CD14-positive monocyte (primary cell): ENCODE results near the gene SLC25A21. TPM values are rescaled to one million over a fixed set of nuclear protein-coding genes. Genes with fewer than 3 reads are reported as not detected.

Experiments
- DNase-seq, 3 donors: peaks; one replicate each; pipeline ENCODE4 v3.0.0-alpha.2; 2011 to 2022
- H2AFZ ChIP-seq: 2 replicates; pipeline ENCODE4 v1.6.0; 2012; ENCODE audit warnings: mild to moderate bottlenecking, low read depth, low read length, inconsistent platforms; ENCODE audit not compliant: insufficient read depth, poor library complexity, severe bottlenecking
- H3K27ac ChIP-seq, 2 donors: 1 replicate in 1 of 2; 2 replicates in 1 of 2; pipeline ENCODE4 v1.5.1; 2012 to 2013; ENCODE audit warnings: low read length in 2 of 2, control low read depth in 1 of 2, inconsistent platforms in 1 of 2, low read depth in 1 of 2, mild to moderate bottlenecking in 1 of 2
- H3K27me3 ChIP-seq, 2 donors: one replicate each; pipeline versions ENCODE4 v1.6.0 to v1.6.1; 2011 to 2013; ENCODE audit warnings: low read length in 2 of 2; ENCODE audit not compliant: control insufficient read depth in 2 of 2, insufficient read depth in 2 of 2
- H3K36me3 ChIP-seq, 2 donors: replicated peaks in 1 of 2; 1 replicate in 1 of 2; 2 replicates in 1 of 2; pipeline versions ENCODE4 v1.5.1 to v1.6.1; 2012 to 2013; ENCODE audit warnings: low read length in 2 of 2, control low read depth in 1 of 2, inconsistent platforms in 1 of 2, mild to moderate bottlenecking in 1 of 2; ENCODE audit not compliant: insufficient read depth in 2 of 2, control insufficient read depth in 1 of 2
- H3K4me1 ChIP-seq, 2 donors: 1 replicate in 1 of 2; 2 replicates in 1 of 2; pipeline versions ENCODE4 v1.5.1 to v1.6.1; 2012 to 2013; ENCODE audit warnings: low read length in 2 of 2, control low read depth in 1 of 2, inconsistent platforms in 1 of 2, mild to moderate bottlenecking in 1 of 2, moderate library complexity in 1 of 2; ENCODE audit not compliant: insufficient read depth in 2 of 2, control insufficient read depth in 1 of 2
- H3K4me2 ChIP-seq: replicated peaks from 2 replicates; pipeline ENCODE3; 2012; ENCODE audit warnings: low read length, moderate library complexity, mild to moderate bottlenecking; ENCODE audit not compliant: poor library complexity, severe bottlenecking; ENCODE audit errors: extremely low read depth
- H3K4me3 ChIP-seq, 3 experiments: fragments of 200-600 bp in 1 of 3; sonication (generic) in 1 of 3; replicated peaks in 1 of 3; 1 replicate in 2 of 3; 2 replicates in 1 of 3; pipeline ENCODE4 v1.5.1; 2011 to 2013; ENCODE audit warnings: low read length in 3 of 3, mild to moderate bottlenecking in 3 of 3, control low read depth in 2 of 3, low read depth in 2 of 3, inconsistent platforms in 1 of 3, moderate library complexity in 1 of 3
- H3K79me2 ChIP-seq: 2 replicates; pipeline ENCODE4 v1.6.0; 2012; ENCODE audit warnings: mild to moderate bottlenecking, control low read depth, inconsistent platforms, low read length, moderate library complexity; ENCODE audit not compliant: insufficient read depth
- H3K9ac ChIP-seq: 2 replicates; pipeline ENCODE4 v1.6.0; 2017; ENCODE audit warnings: low read length, mild to moderate bottlenecking; ENCODE audit not compliant: insufficient read depth, poor library complexity, severe bottlenecking
- H3K9me3 ChIP-seq, 2 donors: replicated peaks in 1 of 2; 1 replicate in 1 of 2; 2 replicates in 1 of 2; pipeline versions ENCODE4 v1.5.1 to v1.6.1; 2012 to 2013; ENCODE audit warnings: low read length in 2 of 2, control low read depth in 1 of 2; ENCODE audit not compliant: control insufficient read depth in 1 of 2, insufficient read depth in 1 of 2
- H4K20me1 ChIP-seq: 2 replicates; pipeline ENCODE4 v1.6.0; 2012; ENCODE audit warnings: mild to moderate bottlenecking, low read length, control low read depth, moderate library complexity; ENCODE audit not compliant: insufficient read depth
- H3K27ac Mint-ChIP-seq, 7 donors: one replicate each; pipeline ENCODE4 v1.8.0; 2020; ENCODE audit warnings: mild to moderate bottlenecking in 7 of 7, mixed read lengths in 7 of 7, moderate library complexity in 6 of 7, inconsistent platforms in 2 of 7
- H3K27me3 Mint-ChIP-seq, 3 donors: one replicate each; pipeline ENCODE4 v1.8.0; 2021 to 2022; ENCODE audit warnings: low read depth in 3 of 3, mild to moderate bottlenecking in 3 of 3, mixed read lengths in 3 of 3, moderate library complexity in 3 of 3, inconsistent platforms in 1 of 3
- H3K36me3 Mint-ChIP-seq, 2 donors: one replicate each; pipeline ENCODE4 v1.8.0; 2020; ENCODE audit warnings: mixed read lengths in 2 of 2, inconsistent platforms in 1 of 2, mild to moderate bottlenecking in 1 of 2
- H3K4me1 Mint-ChIP-seq: one replicate; pipeline ENCODE4 v1.8.0; 2020; ENCODE audit warnings: mild to moderate bottlenecking, mixed read lengths
- H3K4me3 Mint-ChIP-seq, 2 donors: one replicate each; pipeline ENCODE4 v1.8.0; 2020; ENCODE audit warnings: mild to moderate bottlenecking in 2 of 2, mixed read lengths in 2 of 2, moderate library complexity in 1 of 2
- H3K9me3 Mint-ChIP-seq, 7 donors: one replicate each; pipeline ENCODE4 v1.8.0; 2020 to 2022; ENCODE audit warnings: mixed read lengths in 7 of 7, mild to moderate bottlenecking in 6 of 7, moderate library complexity in 6 of 7, inconsistent platforms in 2 of 7
- WGBS: methylation state at CpG from one replicate; pipeline ENCODE4 v1.1.5; 2013; ENCODE audit warnings: missing lambda C conversion rate; ENCODE audit not compliant: insufficient coverage; 5-methylcytosine and 5-hydroxymethylcytosine counted together
- intact Hi-C, 2 donors: fragments of 100-400 bp; cut with micrococcal nuclease; formaldehyde crosslinking; loops; one replicate each; pipeline versions ENCODE4 v1.15.0 to v1.15.1; 2023
- polyA plus RNA-seq, 3 donors: library from polyadenylated mRNA; depleted of rRNA in 1 of 3; unstranded in 2 of 3; stranded (reverse) in 1 of 3; fragments of 300-500 nt in 2 of 3; fragments of >200 nt in 1 of 3; fragmentation: Illumina TruSeq in 2 of 3; gene quantifications; 1 replicate in 2 of 3; 2 replicates in 1 of 3; pipeline ENCODE4 v1.2.3, GENCODE V29; 2012 to 2021
- TF ChIP-seq, protein P1 (sequence below): fragments of 200-600 bp; IDR thresholded peaks from one replicate; pipeline ENCODE4 v1.8.0; 2022; ENCODE audit warnings: antibody characterized with exemption, mild to moderate bottlenecking

SLC25A21 gene
- polyA plus RNA-seq, 3 donors, result not detected

- H3K27me3 ChIP-seq, result no peaks in the 10 kb centered on the region
- WGBS, result no CpG with 5 or more reads among the region's 6 CpGs
- no peaks in the 10 kb centered on the region for H4K20me1 ChIP-seq
- intact Hi-C loops, result no loop called here
- no peaks in the 10 kb centered on the region for H3K4me1 ChIP-seq
- no peak overlapping the region for H3K4me2 ChIP-seq
- H3K4me3 ChIP-seq, result no peak overlapping the region
- Mint-ChIP-seq H3K4me1 (no peaks in the 10 kb centered on the region), H3K9me3 (peaks cover 0 to 5% (median 0%) of the 10 kb centered on the region in 7 donors), H3K27me3 (peaks cover 0 to 2% (median 1%) of the 10 kb centered on the region in 3 donors), H3K27ac (no peak overlapping the region), H3K4me3 (no peak overlapping the region), H3K36me3 (no peaks in the 10 kb centered on the region)
- H3K9me3 ChIP-seq, result no peaks in the 10 kb centered on the region
- TF ChIP-seq, protein P1, sequence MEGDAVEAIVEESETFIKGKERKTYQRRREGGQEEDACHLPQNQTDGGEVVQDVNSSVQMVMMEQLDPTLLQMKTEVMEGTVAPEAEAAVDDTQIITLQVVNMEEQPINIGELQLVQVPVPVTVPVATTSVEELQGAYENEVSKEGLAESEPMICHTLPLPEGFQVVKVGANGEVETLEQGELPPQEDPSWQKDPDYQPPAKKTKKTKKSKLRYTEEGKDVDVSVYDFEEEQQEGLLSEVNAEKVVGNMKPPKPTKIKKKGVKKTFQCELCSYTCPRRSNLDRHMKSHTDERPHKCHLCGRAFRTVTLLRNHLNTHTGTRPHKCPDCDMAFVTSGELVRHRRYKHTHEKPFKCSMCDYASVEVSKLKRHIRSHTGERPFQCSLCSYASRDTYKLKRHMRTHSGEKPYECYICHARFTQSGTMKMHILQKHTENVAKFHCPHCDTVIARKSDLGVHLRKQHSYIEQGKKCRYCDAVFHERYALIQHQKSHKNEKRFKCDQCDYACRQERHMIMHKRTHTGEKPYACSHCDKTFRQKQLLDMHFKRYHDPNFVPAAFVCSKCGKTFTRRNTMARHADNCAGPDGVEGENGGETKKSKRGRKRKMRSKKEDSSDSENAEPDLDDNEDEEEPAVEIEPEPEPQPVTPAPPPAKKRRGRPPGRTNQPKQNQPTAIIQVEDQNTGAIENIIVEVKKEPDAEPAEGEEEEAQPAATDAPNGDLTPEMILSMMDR, result no peak
- no peak overlapping the region for H2AFZ ChIP-seq
- no peak for DNase-seq
- no peaks in the 10 kb centered on the region for H3K36me3 ChIP-seq
- H3K79me2 ChIP-seq, result no peaks in the 10 kb centered on the region
- no peak overlapping the region for H3K27ac ChIP-seq
- no peak overlapping the region for H3K9ac ChIP-seq
These were observed 236.3 kb downstream of the SLC25A21 start for GRCh38 chr14:36935976-36936678.

DNA sequence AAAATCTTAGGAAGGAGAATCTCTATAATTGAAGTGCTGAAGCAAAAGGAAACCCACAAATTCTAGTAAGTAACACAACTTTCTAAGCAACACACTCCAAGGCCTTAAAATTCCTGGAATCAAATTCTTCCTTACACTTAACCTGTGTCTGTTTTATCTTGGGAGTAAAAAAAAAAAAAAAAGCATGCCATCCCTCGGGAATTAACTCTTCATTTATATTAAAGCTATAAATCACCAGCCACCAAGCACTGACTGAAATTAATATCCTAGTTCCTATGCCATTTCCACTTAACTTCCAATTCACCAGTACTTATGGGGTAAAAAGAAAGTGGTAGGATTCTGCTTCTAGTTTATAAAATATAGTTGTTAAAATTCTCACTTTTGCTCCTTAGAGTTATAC is 238.1 kb downstream of the SLC25A21 start:
- Mint-ChIP-seq H3K4me1 (no peaks in the 10 kb centered on the region), H3K4me3 (no peak overlapping the region), H3K36me3 (no peaks in the 10 kb centered on the region), H3K9me3 (peaks cover 0 to 5% (median 0%) of the 10 kb centered on the region in 7 donors), H3K27ac (no peak overlapping the region), H3K27me3 (peaks cover 0 to 2% (median 1%) of the 10 kb centered on the region in 3 donors)
- no peaks in the 10 kb centered on the region for H3K36me3 ChIP-seq
- no peaks in the 10 kb centered on the region for H3K9me3 ChIP-seq
- H3K79me2 ChIP-seq, result no peaks in the 10 kb centered on the region
- H3K4me1 ChIP-seq, result no peaks in the 10 kb centered on the region
- H3K4me2 ChIP-seq, result no peak overlapping the region
- H3K9ac ChIP-seq, result no peak overlapping the region
- intact Hi-C loops, result no loop called here
- H3K27me3 ChIP-seq, result no peaks in the 10 kb centered on the region
- H2AFZ ChIP-seq, result no peak overlapping the region
- no peak overlapping the region for H3K27ac ChIP-seq
- no peak overlapping the region for H3K4me3 ChIP-seq
- no peak for DNase-seq
- H4K20me1 ChIP-seq, result no peaks in the 10 kb centered on the region
- no CpG with 5 or more reads among the region's 1 CpG for WGBS
- TF ChIP-seq, protein P1, result no peak
